SU-DHL-6 (cell line): Measurements from ENCODE around the gene ARL5A.

Source experiments
- H2AFZ ChIP-seq: fragments of 200-600 bp; sonication (generic); 2 replicates; pipeline ENCODE4 v1.6.1; 2014; ENCODE audit warnings: low read depth, mild to moderate bottlenecking, moderate library complexity, mixed read lengths, antibody characterized with exemption, low read length; ENCODE audit not compliant: severe bottlenecking
- H3F3A ChIP-seq: fragments of 200-600 bp; shearing (Covaris generic); 2 replicates; pipeline ENCODE4 v1.6.0; 2016; ENCODE audit warnings: antibody characterized with exemption, mild to moderate bottlenecking; ENCODE audit not compliant: insufficient read depth
- H3K27ac ChIP-seq: fragments of 200-600 bp; sonication (generic); 2 replicates; pipeline ENCODE4 v1.5.1; 2016; ENCODE audit warnings: low read depth, mild to moderate bottlenecking, low read length, moderate library complexity, mixed read lengths
- H3K27me3 ChIP-seq: fragments of 200-600 bp; sonication (generic), shearing (Covaris generic); 2 replicates; pipeline ENCODE4 v1.6.0; 2014; ENCODE audit warnings: mild to moderate bottlenecking, low read length
- H3K36me3 ChIP-seq: fragments of 200-600 bp; sonication (generic); 2 replicates; pipeline ENCODE4 v1.6.1; 2014; ENCODE audit warnings: mild to moderate bottlenecking, low read length, mixed read lengths
- H3K4me2 ChIP-seq: fragments of 300-600, 200-600 bp; shearing (Covaris generic), sonication (generic); 2 replicates; pipeline ENCODE4 v1.6.0; 2014; ENCODE audit warnings: low read length, low read depth, mild to moderate bottlenecking; ENCODE audit not compliant: poor library complexity, severe bottlenecking
- H3K4me3 ChIP-seq: fragments of 200-600 bp; sonication (generic); 2 replicates; pipeline ENCODE4 v1.5.1; 2014; ENCODE audit warnings: antibody characterized with exemption, low read length, mild to moderate bottlenecking, mixed read lengths; ENCODE audit not compliant: insufficient read depth, poor library complexity, severe bottlenecking
- H3K79me2 ChIP-seq: fragments of 200-600 bp; sonication (generic); 2 replicates; pipeline ENCODE4 v1.6.1; 2014; ENCODE audit warnings: mild to moderate bottlenecking, low read length, moderate library complexity; ENCODE audit not compliant: insufficient read depth
- H3K9ac ChIP-seq: fragments of 200-600 bp; sonication (generic); 2 replicates; pipeline ENCODE4 v1.7.0; 2014; ENCODE audit warnings: mild to moderate bottlenecking, low read length
- H3K9me2 ChIP-seq: fragments of 200-600 bp; sonication (generic); replicated peaks from 2 replicates; pipeline ENCODE4 v1.6.1; 2014; ENCODE audit warnings: low read length; ENCODE audit not compliant: insufficient read depth
- H3K9me3 ChIP-seq: fragments of 200-600 bp; sonication (generic); 2 replicates; pipeline ENCODE4 v1.6.1; 2014; ENCODE audit warnings: low read length, mixed read lengths; ENCODE audit not compliant: insufficient read depth
- H4K20me1 ChIP-seq: fragments of 200-600 bp; sonication (generic); 2 replicates; pipeline ENCODE4 v1.6.1; 2014; ENCODE audit warnings: low read depth, mild to moderate bottlenecking, antibody characterized with exemption, low read length, moderate library complexity, mixed read lengths
- CTCF ChIP-seq: fragments of 200-600 bp; sonication (generic); IDR thresholded peaks from one replicate; pipeline ENCODE4 v1.5.1; 2017; ENCODE audit warnings: antibody characterized with exemption, mild to moderate bottlenecking, low read length, moderate library complexity; ENCODE audit not compliant: insufficient read depth, poor library complexity, severe bottlenecking
- EZH2phosphoT487 ChIP-seq: fragments of 200-600 bp; sonication (generic), shearing (Covaris generic); conservative IDR thresholded peaks from 2 replicates; pipeline ENCODE4 v1.6.1; 2018; ENCODE audit warnings: mild to moderate bottlenecking, antibody characterized with exemption, low read length, moderate library complexity, mixed read lengths

ARL5A gene

DNA sequence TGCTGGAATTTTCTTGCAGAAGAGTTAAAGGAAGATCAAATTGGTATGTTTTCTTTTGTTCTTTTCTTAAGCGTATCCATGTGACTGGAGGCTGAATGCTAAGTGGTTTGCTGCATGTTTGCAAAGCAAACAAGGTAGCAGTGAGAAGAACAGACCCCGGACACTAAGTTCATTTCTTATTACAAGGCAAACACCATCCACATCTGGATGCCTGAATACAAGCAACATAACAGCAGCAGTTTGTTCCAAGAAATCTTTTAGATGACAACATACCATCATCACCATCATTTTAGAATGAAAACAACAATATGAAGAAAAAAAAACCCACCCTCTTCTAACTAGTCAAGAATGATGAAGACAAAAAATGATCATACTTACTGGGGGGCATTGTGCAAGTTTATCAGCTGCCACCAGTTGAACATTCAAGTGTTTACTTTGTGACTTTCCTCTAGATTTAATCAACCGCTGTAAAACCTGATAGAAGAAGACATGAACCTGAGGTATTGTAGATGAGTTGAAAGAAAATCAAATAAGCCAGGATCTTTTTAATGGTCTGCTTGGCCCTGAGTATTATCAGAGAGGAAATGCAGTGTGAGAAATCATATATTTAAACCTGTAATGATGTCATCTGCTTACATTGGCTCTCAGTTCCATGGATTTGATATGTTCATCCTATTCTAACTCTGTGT lies 25.0 kb upstream of the ARL5A start:
- Histone ChIP-seq H3K4me3 (no peak overlapping the region), H2AFZ (no peak overlapping the region), H3K27me3 (no peaks in the 10 kb centered on the region), H3K9me3 (no peaks in the 10 kb centered on the region), H3K9ac (no peak overlapping the region), H3K79me2 (no peaks in the 10 kb centered on the region), H4K20me1 (no peaks in the 10 kb centered on the region), H3K9me2 (no peaks in the 10 kb centered on the region), H3K4me2 (no peak overlapping the region), H3F3A (no peaks in the 10 kb centered on the region), H3K27ac (no peak overlapping the region), H3K36me3 (no peaks in the 10 kb centered on the region)
- TF ChIP-seq EZH2phosphoT487 (no peak), CTCF (no peak)

DNA sequence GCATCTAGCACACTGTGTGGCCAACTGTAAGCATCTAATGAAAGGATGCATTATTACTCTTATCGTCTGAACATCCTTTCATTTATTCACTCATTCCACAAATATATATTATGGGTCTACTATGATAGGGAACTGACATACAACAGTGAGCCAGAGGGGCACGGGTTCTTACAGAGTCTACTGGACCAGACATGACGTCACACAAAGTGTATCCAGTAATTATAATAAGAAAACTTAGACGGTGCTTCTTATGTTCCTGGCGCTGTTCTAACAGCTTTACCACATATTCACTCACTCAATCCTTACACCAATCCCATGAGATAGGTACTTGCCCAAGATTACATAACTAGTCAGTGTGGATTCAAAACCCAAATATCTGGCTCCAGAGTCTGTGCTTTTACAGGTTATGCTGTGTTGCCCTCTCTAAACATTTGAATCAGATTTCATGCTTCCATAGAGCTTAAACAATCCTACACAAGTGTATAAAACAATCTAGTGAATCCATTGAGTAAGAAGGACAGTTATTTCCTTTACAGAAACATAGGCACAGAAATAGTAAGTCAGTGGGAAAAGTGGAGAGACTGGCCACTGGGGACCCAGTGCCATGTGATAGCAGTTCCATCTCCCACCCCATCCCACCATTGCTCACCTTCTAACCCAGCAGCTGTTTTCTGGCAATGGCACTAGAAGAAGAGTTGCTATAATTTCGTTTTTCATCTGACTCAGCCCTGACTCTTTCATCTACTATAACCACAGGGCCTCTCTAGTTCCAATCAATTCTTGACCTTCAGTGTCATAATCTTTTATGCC lies 24.2 kb upstream of the ARL5A start:
- no peaks in the 10 kb centered on the region for H3K79me2 ChIP-seq
- no peak for TF ChIP-seq EZH2phosphoT487
- no peak for TF ChIP-seq CTCF
- no peak overlapping the region for H3K4me3 ChIP-seq
- H3K36me3 ChIP-seq = no peaks in the 10 kb centered on the region
- H3K9ac ChIP-seq = no peak overlapping the region
- no peak overlapping the region for H3K27ac ChIP-seq
- no peaks in the 10 kb centered on the region for H3K9me2 ChIP-seq
- H4K20me1 ChIP-seq = no peaks in the 10 kb centered on the region
- no peak overlapping the region for H3K4me2 ChIP-seq
- H3K9me3 ChIP-seq = no peaks in the 10 kb centered on the region
- H3K27me3 ChIP-seq = no peaks in the 10 kb centered on the region
- H2AFZ ChIP-seq = no peak overlapping the region
- H3F3A ChIP-seq = no peaks in the 10 kb centered on the region

DNA sequence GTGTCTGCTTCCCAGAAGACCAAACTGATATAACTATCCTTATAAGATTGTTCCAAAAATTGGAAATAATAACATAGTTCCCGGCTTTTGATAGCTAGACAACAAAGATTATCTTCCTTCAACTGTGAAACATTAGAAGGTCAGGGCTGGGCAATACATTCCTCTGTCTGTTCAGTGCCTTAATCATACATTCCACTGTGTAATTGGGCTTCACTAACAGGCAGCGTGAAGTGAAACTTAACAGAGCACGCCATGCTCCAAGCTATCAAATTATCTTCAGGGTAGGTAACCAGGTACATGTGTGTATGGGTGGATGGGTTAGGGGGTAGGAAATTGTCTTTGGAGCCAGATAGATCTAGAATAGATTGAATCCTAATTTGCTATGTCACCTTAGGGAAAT lies 23.5 kb upstream of the ARL5A start:
- no peaks in the 10 kb centered on the region for H3F3A ChIP-seq
- no peaks in the 10 kb centered on the region for H3K36me3 ChIP-seq
- no peaks in the 10 kb centered on the region for H3K79me2 ChIP-seq
- H3K4me3 ChIP-seq = no peak overlapping the region
- TF ChIP-seq EZH2phosphoT487 = no peak
- no peak for TF ChIP-seq CTCF
- no peak overlapping the region for H2AFZ ChIP-seq
- no peak overlapping the region for H3K4me2 ChIP-seq
- H3K9me3 ChIP-seq = no peaks in the 10 kb centered on the region
- H3K9ac ChIP-seq = no peak overlapping the region
- H4K20me1 ChIP-seq = no peaks in the 10 kb centered on the region
- H3K27me3 ChIP-seq = no peaks in the 10 kb centered on the region
- no peak overlapping the region for H3K27ac ChIP-seq
- H3K9me2 ChIP-seq = no peaks in the 10 kb centered on the region
